ENCODE measurements around the gene SEMA6B.

SEMA6B gene

DNA sequence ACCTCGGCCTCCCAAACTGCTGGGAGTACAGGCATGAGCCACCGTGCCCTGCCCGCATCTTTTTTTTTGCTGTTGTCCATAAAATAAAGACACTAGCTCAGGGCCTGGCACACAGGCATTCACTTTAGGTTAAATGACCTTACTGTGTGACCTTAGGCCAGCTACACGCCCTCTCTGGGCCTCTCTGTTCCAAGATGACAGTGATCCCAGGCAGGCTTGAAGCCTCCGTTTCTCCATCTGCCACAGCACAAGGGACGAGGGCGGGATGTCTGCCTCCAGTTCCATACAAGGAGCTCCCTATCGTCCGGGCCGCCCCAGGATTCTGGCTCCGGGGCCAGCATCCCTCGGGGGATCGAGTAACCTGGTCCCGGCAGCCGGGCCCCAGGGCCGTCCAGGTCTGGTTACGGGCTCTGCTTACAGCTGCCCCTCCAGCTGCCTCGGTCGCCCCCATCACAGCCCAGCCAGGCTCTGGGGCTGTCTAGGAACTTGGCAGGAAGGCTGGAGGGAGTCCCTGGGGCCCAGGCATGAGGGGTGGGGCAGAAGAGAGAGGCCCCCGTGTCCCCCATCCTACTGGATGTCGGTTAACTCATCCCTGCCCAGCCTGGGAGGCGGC, 11.9 kb upstream of the SEMA6B start:
- Histone ChIP-seq H2BK15ac (replicated peaks; ENCODE audit: low read depth) (no peak overlapping the region), H3K18ac (ENCODE audit: low read length) (no peak overlapping the region), H3K4ac (ENCODE audit: low read depth, low read length) (no peak overlapping the region), H3K79me2 (ENCODE audit: control insufficient read depth, insufficient read depth, low read length) (no peaks in the 10 kb centered on the region), H4K5ac (ENCODE audit: low read length) (no peak overlapping the region), H3K36me3 (ENCODE audit: control insufficient read depth, insufficient read depth, low read length) (no peaks in the 10 kb centered on the region), H3K79me1 (ENCODE audit: low read length) (no peaks in the 10 kb centered on the region), H3K4me3 (ENCODE audit: low read length) (no peak overlapping the region), H3K27me3 (ENCODE audit: insufficient read depth, low read length, poor library complexity) (no peaks in the 10 kb centered on the region), H2BK5ac (ENCODE audit: low read length) (no peak overlapping the region), H3K27ac (ENCODE audit: low read depth, low read length) (no peak overlapping the region), H2AK5ac (ENCODE audit: low read length) (no peak overlapping the region), H2BK120ac (ENCODE audit: low read depth, low read length) (no peak overlapping the region), H3K23ac (ENCODE audit: low read length) (no peak overlapping the region), H3K4me1 (ENCODE audit: control insufficient read depth, low read depth, low read length) (peaks cover 5% of the 10 kb centered on the region), H4K8ac (ENCODE audit: low read depth, low read length) (no peak overlapping the region), H3K9ac (ENCODE audit: low read length) (no peak overlapping the region), H3K56ac (ENCODE audit: low read length) (no peak overlapping the region), H3K4me2 (ENCODE audit: low read length) (no peak overlapping the region)
- no CpG with 5 or more reads among the region's 22 CpGs for whole genome bisulfite sequencing (ENCODE audit: extremely low coverage, insufficient coverage, low lambda C conversion rate)
- DNase-seq, result no peak

DNA sequence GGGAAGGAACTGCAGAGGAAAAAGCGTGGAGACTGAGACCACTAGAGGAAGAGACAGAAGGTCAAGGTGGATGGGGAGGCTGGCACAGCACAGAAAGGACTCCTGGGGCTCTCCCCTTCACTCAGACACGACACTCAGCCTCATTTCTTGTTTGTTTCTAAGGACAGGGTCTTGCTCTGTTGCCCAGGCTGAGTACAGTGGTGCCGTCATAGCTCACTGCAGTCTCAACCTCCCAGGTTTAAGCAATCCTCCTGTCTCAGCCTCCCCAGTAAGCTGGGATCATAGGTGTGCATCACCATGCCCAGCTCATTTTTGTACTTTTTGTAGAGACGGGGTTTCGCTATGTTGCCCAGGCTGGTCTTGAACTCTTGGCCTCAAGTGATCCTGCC, 11.4 kb upstream of the SEMA6B start:
- no peaks in the 10 kb centered on the region for H3K79me2 ChIP-seq (ENCODE audit: control insufficient read depth, insufficient read depth, low read length)
- H3K18ac ChIP-seq (ENCODE audit: low read length), result no peak overlapping the region
- no peaks in the 10 kb centered on the region for H3K79me1 ChIP-seq (ENCODE audit: low read length)
- DNase-seq, result no peak
- H3K4ac ChIP-seq (ENCODE audit: low read depth, low read length), result no peak overlapping the region
- H3K36me3 ChIP-seq (ENCODE audit: control insufficient read depth, insufficient read depth, low read length), result no peaks in the 10 kb centered on the region
- no peak overlapping the region for H4K8ac ChIP-seq (ENCODE audit: low read depth, low read length)
- no peak overlapping the region for H3K4me3 ChIP-seq (ENCODE audit: low read length)
- H4K5ac ChIP-seq (ENCODE audit: low read length), result no peak overlapping the region
- no peak overlapping the region for H2AK5ac ChIP-seq (ENCODE audit: low read length)
- no peak overlapping the region for H3K4me2 ChIP-seq (ENCODE audit: low read length)
- H3K23ac ChIP-seq (ENCODE audit: low read length), result no peak overlapping the region
- no peak overlapping the region for H2BK15ac ChIP-seq (replicated peaks; ENCODE audit: low read depth)
- no peaks in the 10 kb centered on the region for H3K27me3 ChIP-seq (ENCODE audit: insufficient read depth, low read length, poor library complexity)
- no peak overlapping the region for H2BK5ac ChIP-seq (ENCODE audit: low read length)
- H3K27ac ChIP-seq (ENCODE audit: low read depth, low read length), result no peak overlapping the region
- peaks cover 5% of the 10 kb centered on the region for H3K4me1 ChIP-seq (ENCODE audit: control insufficient read depth, low read depth, low read length)
- WGBS (ENCODE audit: extremely low coverage, insufficient coverage, low lambda C conversion rate), result no CpG with 5 or more reads among the region's 5 CpGs
- H3K56ac ChIP-seq (ENCODE audit: low read length), result no peak overlapping the region
- H2BK120ac ChIP-seq (ENCODE audit: low read depth, low read length), result no peak overlapping the region
- H3K9ac ChIP-seq (ENCODE audit: low read length), result no peak overlapping the region

- H2BK5ac ChIP-seq (ENCODE audit: low read length), result no peak overlapping the region
- H3K27ac ChIP-seq (ENCODE audit: low read depth, low read length), result no peak overlapping the region
- H3K4me2 ChIP-seq (ENCODE audit: low read length), result no peak overlapping the region
- H3K9ac ChIP-seq (ENCODE audit: low read length), result no peak overlapping the region
- H4K8ac ChIP-seq (ENCODE audit: low read depth, low read length), result no peak overlapping the region
- H3K4me3 ChIP-seq (ENCODE audit: low read length), result no peak overlapping the region
- no peaks in the 10 kb centered on the region for H3K27me3 ChIP-seq (ENCODE audit: insufficient read depth, low read length, poor library complexity)
- no peak overlapping the region for H2BK120ac ChIP-seq (ENCODE audit: low read depth, low read length)
- peak overlapping the region; percentile 66 for H3K23ac ChIP-seq (ENCODE audit: low read length)
- no peak overlapping the region for H3K4ac ChIP-seq (ENCODE audit: low read depth, low read length)
- H3K79me2 ChIP-seq (ENCODE audit: control insufficient read depth, insufficient read depth, low read length), result no peaks in the 10 kb centered on the region
- H4K5ac ChIP-seq (ENCODE audit: low read length), result no peak overlapping the region
- H3K79me1 ChIP-seq (ENCODE audit: low read length), result no peaks in the 10 kb centered on the region
- H3K36me3 ChIP-seq (ENCODE audit: control insufficient read depth, insufficient read depth, low read length), result no peaks in the 10 kb centered on the region
- no peak overlapping the region for H3K18ac ChIP-seq (ENCODE audit: low read length)
- no CpG with 5 or more reads among the region's 11 CpGs for WGBS (ENCODE audit: extremely low coverage, insufficient coverage, low lambda C conversion rate)
- no peak overlapping the region for H2BK15ac ChIP-seq (replicated peaks; ENCODE audit: low read depth)
- no peak overlapping the region for H3K56ac ChIP-seq (ENCODE audit: low read length)
- no peak overlapping the region for H2AK5ac ChIP-seq (ENCODE audit: low read length)
- H3K4me1 ChIP-seq (ENCODE audit: control insufficient read depth, low read depth, low read length), result peaks cover 2% of the 10 kb centered on the region
- no peak for DNase-seq
Observed at GRCh38 chr19:4570402-4570801, 10.9 kb upstream of the SEMA6B start.

GRCh38 chr19:4568886-4569285, 9.4 kb upstream of the SEMA6B start:
- Histone ChIP-seq H3K9ac (ENCODE audit: low read length) (no peak overlapping the region), H3K4me2 (ENCODE audit: low read length) (no peak overlapping the region), H3K18ac (ENCODE audit: low read length) (no peak overlapping the region), H2AK5ac (ENCODE audit: low read length) (no peak overlapping the region), H2BK120ac (ENCODE audit: low read depth, low read length) (no peak overlapping the region), H4K8ac (ENCODE audit: low read depth, low read length) (no peak overlapping the region), H3K79me1 (ENCODE audit: low read length) (no peaks in the 10 kb centered on the region), H3K79me2 (ENCODE audit: control insufficient read depth, insufficient read depth, low read length) (no peaks in the 10 kb centered on the region), H3K4me1 (ENCODE audit: control insufficient read depth, low read depth, low read length) (no peaks in the 10 kb centered on the region), H3K23ac (ENCODE audit: low read length) (no peak overlapping the region), H2BK5ac (ENCODE audit: low read length) (no peak overlapping the region), H3K36me3 (ENCODE audit: control insufficient read depth, insufficient read depth, low read length) (no peaks in the 10 kb centered on the region), H3K4me3 (ENCODE audit: low read length) (no peak overlapping the region), H2BK15ac (replicated peaks; ENCODE audit: low read depth) (no peak overlapping the region), H3K4ac (ENCODE audit: low read depth, low read length) (no peak overlapping the region), H3K27me3 (ENCODE audit: insufficient read depth, low read length, poor library complexity) (no peaks in the 10 kb centered on the region), H3K27ac (ENCODE audit: low read depth, low read length) (no peak overlapping the region), H3K56ac (ENCODE audit: low read length) (no peak overlapping the region), H4K5ac (ENCODE audit: low read length) (no peak overlapping the region)
- no CpG with 5 or more reads among the region's 7 CpGs for WGBS (ENCODE audit: extremely low coverage, insufficient coverage, low lambda C conversion rate)
- no peak for DNase-seq

- no peak overlapping the region for H3K4ac ChIP-seq (ENCODE audit: low read depth, low read length)
- H2BK5ac ChIP-seq (ENCODE audit: low read length), result no peak overlapping the region
- no peak overlapping the region for H3K27ac ChIP-seq (ENCODE audit: low read depth, low read length)
- WGBS (ENCODE audit: extremely low coverage, insufficient coverage, low lambda C conversion rate), result no CpG with 5 or more reads among the region's 14 CpGs
- DNase-seq, result peak; percentile 76
- no peaks in the 10 kb centered on the region for H3K4me1 ChIP-seq (ENCODE audit: control insufficient read depth, low read depth, low read length)
- H3K18ac ChIP-seq (ENCODE audit: low read length), result no peak overlapping the region
- no peak overlapping the region for H2BK15ac ChIP-seq (replicated peaks; ENCODE audit: low read depth)
- no peaks in the 10 kb centered on the region for H3K27me3 ChIP-seq (ENCODE audit: insufficient read depth, low read length, poor library complexity)
- H3K4me2 ChIP-seq (ENCODE audit: low read length), result no peak overlapping the region
- no peaks in the 10 kb centered on the region for H3K79me1 ChIP-seq (ENCODE audit: low read length)
- H3K79me2 ChIP-seq (ENCODE audit: control insufficient read depth, insufficient read depth, low read length), result no peaks in the 10 kb centered on the region
- no peak overlapping the region for H3K9ac ChIP-seq (ENCODE audit: low read length)
- H3K36me3 ChIP-seq (ENCODE audit: control insufficient read depth, insufficient read depth, low read length), result no peaks in the 10 kb centered on the region
- H2BK120ac ChIP-seq (ENCODE audit: low read depth, low read length), result no peak overlapping the region
- no peak overlapping the region for H4K5ac ChIP-seq (ENCODE audit: low read length)
- H3K56ac ChIP-seq (ENCODE audit: low read length), result no peak overlapping the region
- H2AK5ac ChIP-seq (ENCODE audit: low read length), result no peak overlapping the region
- no peak overlapping the region for H3K4me3 ChIP-seq (ENCODE audit: low read length)
- H4K8ac ChIP-seq (ENCODE audit: low read depth, low read length), result no peak overlapping the region
- no peak overlapping the region for H3K23ac ChIP-seq (ENCODE audit: low read length)
Observed at GRCh38 chr19:4567584-4568071, 8.1 kb upstream of the SEMA6B start.

Measured in mesendoderm (in vitro differentiated cells).